Adipose tissue (tissue), 3 donors: Measurements from ENCODE around the gene DBET. TPM values are rescaled to one million over a fixed set of nuclear protein-coding genes. Genes with fewer than 3 reads are reported as not detected.
"Not testable (repeated sequence)": the region's sequence is repeated elsewhere in the genome, so short reads cannot be mapped to it uniquely, and the experiment has no call there.

Experiments used
- H3K27ac ChIP-seq: one replicate; pipeline ENCODE4 v1.5.1; 2013; ENCODE audit warnings: low read depth, low read length
- WGBS, 3 donors: extraction: QIAGEN DNeasy Blood & Tissue Kit; methylation state at CpG; one replicate each; pipeline ENCODE4 v1.1.7; 2013; 5-methylcytosine and 5-hydroxymethylcytosine counted together
- polyA plus RNA-seq, 3 donors: library from polyadenylated mRNA; stranded (reverse); fragments of 200-250 nt; gene quantifications; one replicate each; pipeline ENCODE4 v1.2.3, GENCODE V29; 2013
- donor health status: healthy with polysubstance abuse.
- donor health status: Bipolar disorder and iron deficiency.
- donor health status: healthy.

Gene DBET
- polyA plus RNA-seq = not detected

GRCh38 chr4:190064342-190064741, at the start of gene DBET:
TSS of gene DBET (plus strand) at chr4:190064502.
- WGBS, 3 donors = 39 to 47% methylated on average over 2 of the region's 2 CpGs; no CpG with 5 or more reads in 1 of the 3 donors
- not testable (repeated sequence) for H3K27ac ChIP-seq

GRCh38 chr4:190014771-190015537, 49.3 kb upstream of the DBET start:
- H3K27ac ChIP-seq = no peak overlapping the region
- WGBS, 3 donors = 10 to 15% (median 10%) methylated on average over 68 to 76 of the region's 76 CpGs

GRCh38 chr4:190015538-190016368, 48.5 kb upstream of the DBET start:
- H3K27ac ChIP-seq = no peak overlapping the region
- 7 to 12% (median 8%) methylated on average over 43 of the region's 43 CpGs for WGBS, 3 donors

- 12 to 19% (median 16%) methylated on average over 43 of the region's 43 CpGs for WGBS, 3 donors
- no peak overlapping the region for H3K27ac ChIP-seq
Observed at GRCh38 chr4:190016369-190017289, 47.7 kb upstream of the DBET start.

GRCh38 chr4:190017357-190018200, 46.7 kb upstream of the DBET start:
- 2 to 6% (median 5%) methylated on average over 54 to 62 of the region's 62 CpGs for WGBS, 3 donors
- no peak overlapping the region for H3K27ac ChIP-seq

- no peak overlapping the region for H3K27ac ChIP-seq
- 7 to 13% (median 9%) methylated on average over 33 to 38 of the region's 38 CpGs for WGBS, 3 donors
Observed at GRCh38 chr4:190018201-190018920, 45.9 kb upstream of the DBET start.

- H3K27ac ChIP-seq = no peak overlapping the region
- 4 to 9% (median 5%) methylated on average over 55 to 57 of the region's 57 CpGs for WGBS, 3 donors
Observed at GRCh38 chr4:190019023-190019858, 45.1 kb upstream of the DBET start.

GRCh38 chr4:190019859-190020463, 44.3 kb upstream of the DBET start:
- H3K27ac ChIP-seq = not testable (repeated sequence)
- WGBS, 3 donors = 18 to 21% (median 20%) methylated on average over 29 of the region's 29 CpGs

- 6 to 8% (median 8%) methylated on average over 44 to 55 of the region's 55 CpGs for WGBS, 3 donors
- no peak overlapping the region for H3K27ac ChIP-seq
Observed at GRCh38 chr4:190020790-190021717, 43.2 kb upstream of the DBET start.

- H3K27ac ChIP-seq = not testable (repeated sequence)
- WGBS, 3 donors = 44 to 59% (median 56%) methylated on average over 16 to 17 of the region's 39 CpGs
Observed at GRCh38 chr4:190021973-190022372, 42.3 kb upstream of the DBET start.

- H3K27ac ChIP-seq = not testable (repeated sequence)
- 19 to 24% (median 23%) methylated on average over 29 to 36 of the region's 47 CpGs for WGBS, 3 donors
Observed at GRCh38 chr4:190022614-190023281, 41.6 kb upstream of the DBET start.

GRCh38 chr4:190027156-190027555, 37.1 kb upstream of the DBET start, which contains the start of gene FRG2:
TSS of gene FRG2 (minus strand) at chr4:190027256. CDS start at chr4:190027204, 52 bp downstream.
- not testable (repeated sequence) for H3K27ac ChIP-seq
- WGBS, 3 donors = 57 to 88% (median 88%) methylated on average over 1 to 3 of the region's 10 CpGs

- not testable (repeated sequence) for H3K27ac ChIP-seq
- WGBS, 3 donors = 34 to 55% (median 36%) methylated on average over 3 of the region's 5 CpGs
Observed at GRCh38 chr4:190031264-190031663, 33.0 kb upstream of the DBET start.

GRCh38 chr4:190037704-190038388, 26.5 kb upstream of the DBET start:
- 0 to 10% methylated on average over 2 to 4 of the region's 39 CpGs; no CpG with 5 or more reads in 1 of the 3 donors for WGBS, 3 donors
- not testable (repeated sequence) for H3K27ac ChIP-seq
